Measurements from ENCODE around the gene SRI. TPM values are rescaled to one million over a fixed set of nuclear protein-coding genes. Genes with fewer than 3 reads are reported as not detected.
"Not testable (repeated sequence)": the region's sequence is repeated elsewhere in the genome, so short reads cannot be mapped to it uniquely, and the experiment has no call there.

SRI gene
- total RNA-seq, 1 donor from 2014 or later: 264 TPM

- intact Hi-C loops (cut with micrococcal nuclease): no loop called here
- Mint-ChIP-seq H3K4me3 (ENCODE audit: low read depth) (no peak overlapping the region), H3K36me3 (ENCODE audit: low read depth) (peaks cover 53% of the 10 kb centered on the region), H3K27me3 (ENCODE audit: low read depth) (no peaks in the 10 kb centered on the region), H3K9me3 (no peaks in the 10 kb centered on the region), H3K27ac (no peak overlapping the region), H3K4me1 (ENCODE audit: low read depth) (peaks cover 24% of the 10 kb centered on the region)
- DNase-seq (ENCODE audit: low spot score): no peak
These were observed 18.5 kb downstream of the SRI start for GRCh38 chr7:88201305-88201704.

DNA sequence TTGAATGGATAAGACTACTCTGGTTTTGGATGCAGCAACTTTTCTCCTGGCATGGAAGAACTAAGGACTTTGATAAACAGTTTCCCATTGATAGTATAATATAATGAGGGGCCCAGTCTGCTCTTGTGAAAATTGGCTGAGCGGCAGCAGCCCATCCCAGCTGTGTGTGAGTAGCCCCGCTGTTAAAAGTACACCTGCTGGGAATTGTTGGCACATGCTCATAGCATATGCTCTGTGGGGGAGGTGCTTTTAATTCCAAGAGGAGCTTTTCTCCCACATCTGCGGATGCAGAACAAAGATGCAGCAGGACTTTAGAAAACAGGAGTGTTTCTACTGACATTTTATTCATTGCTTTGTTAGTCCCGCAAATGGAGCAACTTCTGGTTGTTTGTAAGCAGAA, 19.0 kb downstream of the SRI start:
- H3K4me1 Mint-ChIP-seq (ENCODE audit: low read depth): peaks cover 19% of the 10 kb centered on the region
- DNase-seq (ENCODE audit: low spot score): no peak
- intact Hi-C loops (cut with micrococcal nuclease): no loop called here
- no peak overlapping the region for H3K4me3 Mint-ChIP-seq (ENCODE audit: low read depth)
- H3K27ac Mint-ChIP-seq: no peak overlapping the region
- H3K36me3 Mint-ChIP-seq (ENCODE audit: low read depth): peaks cover 48% of the 10 kb centered on the region
- no peaks in the 10 kb centered on the region for H3K9me3 Mint-ChIP-seq
- H3K27me3 Mint-ChIP-seq (ENCODE audit: low read depth): no peaks in the 10 kb centered on the region

DNA sequence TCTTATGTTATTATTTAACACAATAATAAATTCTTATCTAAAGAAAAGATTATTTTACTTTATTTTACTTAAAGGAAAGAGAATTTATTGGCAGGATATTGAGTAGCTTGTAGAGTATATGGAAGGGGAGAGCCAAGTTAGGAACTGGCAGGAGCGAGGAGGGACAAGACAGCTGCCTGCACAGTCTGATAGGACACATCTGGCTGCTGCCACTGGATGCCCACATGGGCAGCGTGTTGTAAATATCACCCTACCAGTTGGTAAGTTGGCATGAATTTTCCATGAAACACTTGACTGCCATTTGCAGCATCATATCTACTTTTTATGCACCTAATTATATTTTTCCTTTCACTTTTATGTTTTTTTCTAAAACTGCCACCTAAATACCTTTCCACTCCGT, 19.6 kb downstream of the SRI start:
- Mint-ChIP-seq H3K9me3 (no peaks in the 10 kb centered on the region), H3K27ac (no peak overlapping the region), H3K4me1 (ENCODE audit: low read depth) (peaks cover 15% of the 10 kb centered on the region), H3K27me3 (ENCODE audit: low read depth) (no peaks in the 10 kb centered on the region), H3K36me3 (ENCODE audit: low read depth) (peaks cover 42% of the 10 kb centered on the region), H3K4me3 (ENCODE audit: low read depth) (no peak overlapping the region)
- no peak for DNase-seq (ENCODE audit: low spot score)
- intact Hi-C loops (cut with micrococcal nuclease): no loop called here

- intact Hi-C loops (cut with micrococcal nuclease): no loop called here
- H3K4me3 Mint-ChIP-seq (ENCODE audit: low read depth): no peak overlapping the region
- no peak for DNase-seq (ENCODE audit: low spot score)
- H3K36me3 Mint-ChIP-seq (ENCODE audit: low read depth): no peaks in the 10 kb centered on the region
- no peaks in the 10 kb centered on the region for H3K9me3 Mint-ChIP-seq
- no peaks in the 10 kb centered on the region for H3K27me3 Mint-ChIP-seq (ENCODE audit: low read depth)
- H3K4me1 Mint-ChIP-seq (ENCODE audit: low read depth): no peaks in the 10 kb centered on the region
- no peak overlapping the region for H3K27ac Mint-ChIP-seq
These were observed 27.9 kb downstream of the SRI start for GRCh38 chr7:88191911-88192310.

GRCh38 chr7:88185650-88186049, 34.2 kb downstream of the SRI start:
- Mint-ChIP-seq H3K27me3 (ENCODE audit: low read depth) (no peaks in the 10 kb centered on the region), H3K36me3 (ENCODE audit: low read depth) (peaks cover 3% of the 10 kb centered on the region), H3K9me3 (no peaks in the 10 kb centered on the region), H3K4me3 (ENCODE audit: low read depth) (no peak overlapping the region), H3K27ac (no peak overlapping the region), H3K4me1 (ENCODE audit: low read depth) (peaks cover 7% of the 10 kb centered on the region)
- intact Hi-C loops (cut with micrococcal nuclease): loop anchor here (2.0 kb wide), 1 partner anchor 35 kb away; the partner anchor contains the start of gene SRI
- DNase-seq (ENCODE audit: low spot score): no peak

- peak overlapping the region; percentile 49 for H3K27ac Mint-ChIP-seq
- H3K36me3 Mint-ChIP-seq (ENCODE audit: low read depth): peaks cover 3% of the 10 kb centered on the region
- no peaks in the 10 kb centered on the region for H3K27me3 Mint-ChIP-seq (ENCODE audit: low read depth)
- H3K4me1 Mint-ChIP-seq (ENCODE audit: low read depth): peaks cover 7% of the 10 kb centered on the region
- intact Hi-C loops (cut with micrococcal nuclease): loop anchor here (2.0 kb wide), 1 partner anchor 36 kb away; the partner anchor contains the start of gene SRI
- DNase-seq (ENCODE audit: low spot score): no peak
- no peaks in the 10 kb centered on the region for H3K9me3 Mint-ChIP-seq
- no peak overlapping the region for H3K4me3 Mint-ChIP-seq (ENCODE audit: low read depth)
These were observed 35.0 kb downstream of the SRI start for GRCh38 chr7:88184848-88185304.

DNA sequence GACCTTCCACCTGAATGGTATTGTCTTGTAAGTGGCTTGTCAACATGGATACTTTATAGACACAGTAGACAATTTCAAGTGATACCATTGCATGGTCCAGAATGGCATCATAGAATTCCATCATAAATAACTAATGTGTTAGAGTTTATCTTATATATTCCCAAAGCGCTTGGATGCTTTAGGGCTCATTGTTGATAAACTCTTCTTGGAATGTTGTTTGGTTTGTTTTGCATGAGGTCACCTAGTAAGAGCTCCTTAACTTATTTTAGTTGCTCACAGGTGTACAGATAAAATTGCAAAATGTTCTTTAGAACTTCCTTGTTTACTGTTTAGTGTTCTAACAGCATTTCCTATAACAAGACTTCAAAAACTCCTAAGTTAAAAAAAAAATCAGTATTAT, 36.8 kb downstream of the SRI start:
- Mint-ChIP-seq H3K27me3 (ENCODE audit: low read depth) (no peaks in the 10 kb centered on the region), H3K4me1 (ENCODE audit: low read depth) (peaks cover 7% of the 10 kb centered on the region), H3K9me3 (no peaks in the 10 kb centered on the region), H3K27ac (no peak overlapping the region), H3K36me3 (ENCODE audit: low read depth) (peaks cover 3% of the 10 kb centered on the region), H3K4me3 (ENCODE audit: low read depth) (no peak overlapping the region)
- intact Hi-C loops (cut with micrococcal nuclease): no loop called here
- DNase-seq (ENCODE audit: low spot score): no peak

- no peak for DNase-seq (ENCODE audit: low spot score)
- Mint-ChIP-seq H3K4me3 (ENCODE audit: low read depth) (no peak overlapping the region), H3K4me1 (ENCODE audit: low read depth) (peaks cover 3% of the 10 kb centered on the region), H3K27me3 (ENCODE audit: low read depth) (no peaks in the 10 kb centered on the region), H3K27ac (no peak overlapping the region), H3K9me3 (no peaks in the 10 kb centered on the region), H3K36me3 (ENCODE audit: low read depth) (no peaks in the 10 kb centered on the region)
- intact Hi-C loops (cut with micrococcal nuclease): no loop called here
These were observed 43.6 kb downstream of the SRI start for GRCh38 chr7:88176190-88176589.

DNA sequence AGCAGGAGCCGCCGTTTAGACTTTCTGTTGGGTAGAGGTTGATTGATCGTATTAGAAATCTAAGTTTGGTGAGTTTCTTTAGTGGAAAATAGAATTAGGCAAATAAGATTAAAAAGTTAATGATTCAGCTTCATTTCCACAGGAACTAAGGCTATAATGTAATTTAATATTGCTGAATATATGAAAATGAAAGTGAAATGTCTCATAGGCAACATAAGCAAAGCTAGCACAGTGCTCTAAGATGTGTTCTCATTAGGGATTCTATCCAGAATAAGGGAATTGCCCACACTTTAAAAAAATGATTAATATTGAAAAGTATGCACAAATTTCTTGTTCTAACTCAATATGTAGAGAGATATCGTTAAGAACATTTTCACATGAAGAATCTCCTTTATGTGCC, 47.0 kb downstream of the SRI start:
- H3K27me3 Mint-ChIP-seq (ENCODE audit: low read depth): no peaks in the 10 kb centered on the region
- intact Hi-C loops (cut with micrococcal nuclease): no loop called here
- H3K4me3 Mint-ChIP-seq (ENCODE audit: low read depth): no peak overlapping the region
- no peak for DNase-seq (ENCODE audit: low spot score)
- H3K9me3 Mint-ChIP-seq: no peaks in the 10 kb centered on the region
- H3K36me3 Mint-ChIP-seq (ENCODE audit: low read depth): no peaks in the 10 kb centered on the region
- no peak overlapping the region for H3K27ac Mint-ChIP-seq
- H3K4me1 Mint-ChIP-seq (ENCODE audit: low read depth): peaks cover 3% of the 10 kb centered on the region

- no peak for DNase-seq (ENCODE audit: low spot score)
- Mint-ChIP-seq H3K27ac (no peak overlapping the region), H3K4me3 (ENCODE audit: low read depth) (no peak overlapping the region), H3K4me1 (ENCODE audit: low read depth) (peaks cover 3% of the 10 kb centered on the region), H3K27me3 (ENCODE audit: low read depth) (no peaks in the 10 kb centered on the region), H3K9me3 (no peaks in the 10 kb centered on the region), H3K36me3 (ENCODE audit: low read depth) (no peaks in the 10 kb centered on the region)
- intact Hi-C loops (cut with micrococcal nuclease): loop anchor here (2.0 kb wide), 1 partner anchor 373 kb away; no protein-coding TSS in a partner anchor
These were observed 50.0 kb downstream of the SRI start for GRCh38 chr7:88169717-88170320.

DNA sequence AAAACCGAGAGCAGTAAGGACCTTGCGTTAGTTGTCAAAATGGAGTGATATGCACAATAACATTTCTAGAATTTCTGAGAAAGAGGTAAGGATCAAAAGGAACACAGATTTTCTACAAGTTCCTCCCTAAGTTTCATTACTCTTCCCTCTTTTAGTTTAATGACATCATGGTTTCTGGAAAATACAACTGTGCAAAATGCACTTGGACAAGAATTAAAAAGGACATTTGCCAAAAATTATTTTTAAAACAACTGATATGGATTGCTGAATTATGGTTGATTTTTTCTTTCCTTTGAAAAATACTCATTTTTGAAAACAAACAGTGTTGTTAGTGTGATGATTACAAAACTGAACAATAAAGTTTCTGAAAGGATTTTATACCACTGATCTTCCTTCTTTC, 52.1 kb downstream of the SRI start:
- H3K27ac Mint-ChIP-seq: no peak overlapping the region
- no peaks in the 10 kb centered on the region for H3K27me3 Mint-ChIP-seq (ENCODE audit: low read depth)
- H3K4me3 Mint-ChIP-seq (ENCODE audit: low read depth): no peak overlapping the region
- no peaks in the 10 kb centered on the region for H3K9me3 Mint-ChIP-seq
- intact Hi-C loops (cut with micrococcal nuclease): loop anchor here (2.0 kb wide), 1 partner anchor 371 kb away; no protein-coding TSS in a partner anchor
- no peak for DNase-seq (ENCODE audit: low spot score)
- no peaks in the 10 kb centered on the region for H3K36me3 Mint-ChIP-seq (ENCODE audit: low read depth)
- H3K4me1 Mint-ChIP-seq (ENCODE audit: low read depth): peaks cover 2% of the 10 kb centered on the region

DNA sequence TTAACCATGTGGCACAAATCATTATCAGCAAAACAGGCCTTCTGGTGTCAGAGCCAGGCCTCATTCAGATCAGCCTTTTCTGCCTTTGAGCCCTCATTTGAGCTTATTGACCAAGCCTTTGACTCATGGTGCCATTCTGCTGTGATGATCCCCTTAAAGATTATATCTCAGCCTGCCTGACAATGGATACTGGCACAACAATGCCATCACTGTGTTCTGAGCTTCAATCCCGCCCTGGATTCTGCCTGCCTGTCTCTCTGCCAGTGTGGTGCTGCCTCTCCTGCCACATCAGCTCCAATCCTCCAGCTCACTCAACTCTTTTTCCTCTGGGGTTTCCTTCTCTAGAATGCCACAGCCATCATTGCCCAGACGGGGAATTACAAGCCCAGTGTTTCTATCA, 52.6 kb downstream of the SRI start:
- DNase-seq (ENCODE audit: low spot score): no peak
- intact Hi-C loops (cut with micrococcal nuclease): no loop called here
- Mint-ChIP-seq H3K27me3 (ENCODE audit: low read depth) (no peaks in the 10 kb centered on the region), H3K27ac (no peak overlapping the region), H3K36me3 (ENCODE audit: low read depth) (no peaks in the 10 kb centered on the region), H3K4me1 (ENCODE audit: low read depth) (no peaks in the 10 kb centered on the region), H3K4me3 (ENCODE audit: low read depth) (no peak overlapping the region), H3K9me3 (no peaks in the 10 kb centered on the region)

GRCh38 chr7:88165697-88166096, 54.1 kb downstream of the SRI start:
- Mint-ChIP-seq H3K36me3 (ENCODE audit: low read depth) (no peaks in the 10 kb centered on the region), H3K27ac (no peak overlapping the region), H3K4me3 (ENCODE audit: low read depth) (no peak overlapping the region), H3K9me3 (no peaks in the 10 kb centered on the region), H3K4me1 (ENCODE audit: low read depth) (no peaks in the 10 kb centered on the region), H3K27me3 (ENCODE audit: low read depth) (no peaks in the 10 kb centered on the region)
- intact Hi-C loops (cut with micrococcal nuclease): no loop called here
- DNase-seq (ENCODE audit: low spot score): no peak

GRCh38 chr7:88159741-88160140, 60.1 kb downstream of the SRI start:
- H3K36me3 Mint-ChIP-seq (ENCODE audit: low read depth); H3K27ac Mint-ChIP-seq; H3K27me3 Mint-ChIP-seq (ENCODE audit: low read depth); H3K4me1 Mint-ChIP-seq (ENCODE audit: low read depth); DNase-seq (ENCODE audit: low spot score); intact Hi-C loops (cut with micrococcal nuclease); H3K4me3 Mint-ChIP-seq (ENCODE audit: low read depth): not testable (repeated sequence)
- peaks cover 19% of the 10 kb centered on the region for H3K9me3 Mint-ChIP-seq
